Naive thymus-derived CD4-positive, alpha-beta T cell (primary cell): ENCODE data around the gene S100A16. TPM values are rescaled to one million over a fixed set of nuclear protein-coding genes. Genes with fewer than 3 reads are reported as not detected.
"Not testable (repeated sequence)": the region's sequence is repeated elsewhere in the genome, so short reads cannot be mapped to it uniquely, and the experiment has no call there.

Source experiments
- ATAC-seq: fragments of 150-1000 bp; cut with Tn5 transposase; 2 replicates; pipeline ENCODE4 v1.10.0; 2021; ENCODE audit warnings: mild to moderate bottlenecking, moderate library complexity
- CTCF ChIA-PET: fragments of 350-600 bp; sonication (Branson Sonifier 250); formaldehyde crosslinking; loops from one replicate; lab custom pipeline; 2021; ENCODE audit warnings: antibody characterized with exemption; lab: Charles Lee
- POLR2A ChIA-PET: fragments of 350-600 bp; sonication (Branson Sonifier 250); formaldehyde crosslinking; loops from one replicate; lab custom pipeline; 2021; ENCODE audit warnings: antibody characterized with exemption, inconsistent platforms; lab: Charles Lee
- DNase-seq, 9 donors: peaks; one replicate each; pipeline versions ENCODE4 v3.0.0 to v3.0.0-alpha.2; 2020 to 2022; ENCODE audit warnings: mixed read lengths in 1 of 9
- H3K27ac ChIP-seq: one replicate; pipeline ENCODE4 v1.7.0; 2013; ENCODE audit warnings: mild to moderate bottlenecking, low read depth, low read length, moderate library complexity
- H3K27me3 ChIP-seq, 2 donors: one replicate each; pipeline ENCODE4 v1.7.0; 2013; ENCODE audit warnings: low read length in 2 of 2, mild to moderate bottlenecking in 2 of 2, moderate library complexity in 2 of 2; ENCODE audit not compliant: control insufficient read depth in 2 of 2, insufficient read depth in 2 of 2
- H3K36me3 ChIP-seq, 3 experiments: 1 replicate in 2 of 3; 2 replicates in 1 of 3; pipeline ENCODE4 v1.7.0; 2013; ENCODE audit warnings: low read length in 3 of 3, mild to moderate bottlenecking in 3 of 3, moderate library complexity in 1 of 3; ENCODE audit not compliant: insufficient read depth in 3 of 3, control insufficient read depth in 2 of 3
- H3K4me1 ChIP-seq, 2 donors: one replicate each; pipeline ENCODE4 v1.7.0; 2013; ENCODE audit warnings: low read length in 2 of 2, mild to moderate bottlenecking in 2 of 2, moderate library complexity in 1 of 2; ENCODE audit not compliant: control insufficient read depth in 2 of 2, insufficient read depth in 2 of 2
- H3K4me3 ChIP-seq: 2 replicates; pipeline ENCODE4 v1.7.0; 2013; ENCODE audit warnings: mild to moderate bottlenecking, low read length
- H3K9me3 ChIP-seq, 3 experiments: 1 replicate in 2 of 3; 2 replicates in 1 of 3; pipeline ENCODE4 v1.7.0; 2013; ENCODE audit warnings: low read length in 3 of 3; ENCODE audit not compliant: control insufficient read depth in 2 of 3
- H3K27ac Mint-ChIP-seq, 9 donors: one replicate each; pipeline ENCODE4 v1.8.0; 2020 to 2022; ENCODE audit warnings: mixed read lengths in 9 of 9, mild to moderate bottlenecking in 8 of 9, moderate library complexity in 5 of 9, inconsistent platforms in 2 of 9
- H3K27me3 Mint-ChIP-seq, 5 donors: one replicate each; pipeline ENCODE4 v1.8.0; 2021 to 2022; ENCODE audit warnings: mixed read lengths in 5 of 5, mild to moderate bottlenecking in 1 of 5
- H3K36me3 Mint-ChIP-seq, 5 donors: one replicate each; pipeline ENCODE4 v1.8.0; 2020 to 2022; ENCODE audit warnings: mixed read lengths in 5 of 5, mild to moderate bottlenecking in 3 of 5, inconsistent platforms in 1 of 5
- H3K4me1 Mint-ChIP-seq, 7 donors: one replicate each; pipeline ENCODE4 v1.8.0; 2020 to 2022; ENCODE audit warnings: mixed read lengths in 7 of 7, mild to moderate bottlenecking in 3 of 7, inconsistent platforms in 1 of 7
- H3K4me3 Mint-ChIP-seq, 10 donors: one replicate each; pipeline ENCODE4 v1.8.0; 2020 to 2022; ENCODE audit warnings: mild to moderate bottlenecking in 10 of 10, mixed read lengths in 10 of 10, moderate library complexity in 6 of 10, inconsistent platforms in 2 of 10
- H3K9me3 Mint-ChIP-seq, 11 donors: one replicate each; pipeline ENCODE4 v1.8.0; 2020 to 2022; ENCODE audit warnings: mixed read lengths in 11 of 11, mild to moderate bottlenecking in 4 of 11, inconsistent platforms in 1 of 11, moderate library complexity in 1 of 11
- intact Hi-C, 2 donors: fragments of 100-400 bp; cut with micrococcal nuclease; formaldehyde crosslinking; loops; one replicate each; pipeline ENCODE4 v1.15.1; 2023
- polyA plus RNA-seq, 2 donors: library from polyadenylated mRNA; unstranded; fragments of 300-500 nt; fragmentation: Illumina TruSeq; gene quantifications; one replicate each; pipeline ENCODE4 v1.2.3, GENCODE V29; 2021
- total RNA-seq, 6 experiments: library from RNA in 5 of 6; stranded (reverse) in 5 of 6; gene quantifications; 1 replicate in 5 of 6; 2 replicates in 1 of 6; pipeline ENCODE4 v1.2.3 and lab custom pipeline; 2021 to 2026

S100A16 gene
- total and polyA plus RNA-seq, 7 experiments from 2014 or later = not detected

DNA sequence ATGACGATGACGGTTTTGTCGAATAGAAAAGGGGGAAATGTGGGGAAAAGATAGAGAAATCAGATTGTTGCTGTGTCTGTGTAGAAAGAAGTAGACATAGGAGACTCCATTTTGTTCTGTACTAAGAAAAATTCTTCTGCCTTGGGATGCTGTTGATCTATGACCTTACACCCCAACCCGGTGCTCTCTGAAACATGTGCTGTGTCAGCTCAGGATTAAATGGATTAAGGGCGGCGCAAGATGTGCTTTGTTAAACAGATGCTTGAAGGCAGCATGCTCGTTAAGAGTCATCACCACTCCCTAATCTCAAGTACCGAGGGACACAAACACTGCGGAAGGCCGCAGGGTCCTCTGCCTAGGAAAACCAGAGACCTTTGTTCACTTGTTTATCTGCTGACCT lies 37.4 kb downstream of the S100A16 start:
- H3K27ac Mint-ChIP-seq, H3K4me3 ChIP-seq, POLR2A ChIA-PET, H3K4me1 ChIP-seq, H3K36me3 Mint-ChIP-seq, H3K9me3 ChIP-seq, H3K9me3 Mint-ChIP-seq, ATAC-seq, H3K4me3 Mint-ChIP-seq, DNase-seq, H3K27me3 ChIP-seq, H3K36me3 ChIP-seq, H3K27ac ChIP-seq: not testable (repeated sequence)
- peaks cover 0 to 35% (median 28%) of the 10 kb centered on the region in 5 donors for H3K27me3 Mint-ChIP-seq
- CTCF ChIA-PET = interaction anchor here (0.9 kb wide), 1 partner anchor 10 kb away, joined by 3 read pairs; no protein-coding TSS in a partner anchor
- peaks cover 0 to 12% (median 0%) of the 10 kb centered on the region in 7 donors for H3K4me1 Mint-ChIP-seq
- intact Hi-C loops = loop anchor here in 1 of 2 donors (10.0 kb wide), 1 partner anchor 241 kb away; no protein-coding TSS in a partner anchor

DNA sequence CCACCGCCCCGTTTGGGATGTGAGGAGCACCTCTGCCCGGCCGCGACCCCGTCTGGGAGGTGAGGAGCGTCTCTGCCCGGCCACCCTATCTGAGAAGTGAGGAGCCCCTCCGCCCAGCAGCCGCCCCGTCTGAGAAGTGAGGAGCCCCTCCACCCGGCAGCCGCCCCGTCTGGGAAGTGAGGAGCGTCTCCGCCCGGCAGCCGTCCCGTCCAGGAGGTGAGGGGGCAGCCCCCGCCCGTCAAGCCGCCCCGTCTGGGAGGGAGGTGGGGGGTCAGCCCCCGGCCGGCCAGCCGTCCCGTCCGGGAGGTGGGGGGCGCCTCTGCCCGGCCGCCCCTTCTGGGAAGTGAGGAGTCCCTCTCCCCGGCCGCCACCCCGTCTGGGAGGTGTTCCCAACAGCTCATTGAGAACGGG lies 37.9 kb downstream of the S100A16 start:
- H3K4me3 Mint-ChIP-seq, DNase-seq, H3K27ac Mint-ChIP-seq, POLR2A ChIA-PET, H3K27me3 ChIP-seq, H3K9me3 ChIP-seq, H3K9me3 Mint-ChIP-seq, H3K36me3 Mint-ChIP-seq, ATAC-seq, H3K4me3 ChIP-seq, H3K36me3 ChIP-seq, H3K4me1 ChIP-seq, CTCF ChIA-PET, H3K27ac ChIP-seq: not testable (repeated sequence)
- intact Hi-C loops = loop anchor here in 1 of 2 donors (10.0 kb wide), 1 partner anchor 240 kb away; no protein-coding TSS in a partner anchor
- peaks cover 0 to 12% (median 0%) of the 10 kb centered on the region in 7 donors for H3K4me1 Mint-ChIP-seq
- peaks cover 0 to 35% (median 28%) of the 10 kb centered on the region in 5 donors for H3K27me3 Mint-ChIP-seq

DNA sequence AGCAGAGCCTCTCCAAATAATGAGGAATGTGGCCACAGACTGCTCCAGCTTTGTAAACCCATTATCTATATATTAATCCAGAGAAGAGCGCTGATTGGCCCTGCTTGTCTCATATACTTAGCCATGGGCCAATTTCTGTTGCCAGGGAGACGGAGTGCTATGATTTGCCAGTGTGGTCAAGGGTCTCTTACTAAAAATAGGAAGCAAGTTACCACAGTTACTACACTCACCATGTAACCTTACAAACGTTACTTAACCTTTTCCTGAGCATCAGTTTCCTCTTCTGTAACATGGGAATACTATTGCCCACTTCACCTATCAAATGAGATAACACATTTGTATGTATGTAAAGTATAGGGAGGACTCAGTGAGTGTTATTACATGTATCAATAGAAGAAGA lies 39.6 kb downstream of the S100A16 start:
- H3K27me3 ChIP-seq = no peaks in the 10 kb centered on the region
- no peak overlapping the region for H3K4me3 Mint-ChIP-seq
- no peak overlapping the region for H3K4me3 ChIP-seq
- ChIA-PET CTCF (interaction anchor here (1.5 to 7.0 kb wide), 4 partner anchors 40 to 413 kb away, joined by 3 to 139 read pairs (median 62); partner anchors contain the start of genes RAB13 and S100A6), POLR2A (interaction anchor here (0.8 to 1.7 kb wide), 3 partner anchors 29 to 41 kb away, joined by 3 to 6 read pairs (median 4); partner anchors contain the start of gene S100A6)
- H3K36me3 ChIP-seq = no peaks in the 10 kb centered on the region
- DNase-seq (no peak), ATAC-seq (no peak)
- peaks cover 4 to 18% (median 9%) of the 10 kb centered on the region in 7 donors for H3K4me1 Mint-ChIP-seq
- no peaks in the 10 kb centered on the region for H3K36me3 Mint-ChIP-seq
- H3K27ac ChIP-seq = no peak overlapping the region
- no peaks in the 10 kb centered on the region for H3K9me3 Mint-ChIP-seq
- H3K4me1 ChIP-seq = peaks cover 0 to 1% of the 10 kb centered on the region in 2 donors
- peaks cover 0 to 24% (median 17%) of the 10 kb centered on the region in 5 donors for H3K27me3 Mint-ChIP-seq
- H3K9me3 ChIP-seq = no peaks in the 10 kb centered on the region
- no peak overlapping the region for H3K27ac Mint-ChIP-seq
- intact Hi-C loops = loop anchor here in 1 of 2 donors (2.0 to 10.0 kb wide), 2 partner anchors 97 to 239 kb away; partner anchors contain the start of gene ILF2

DNA sequence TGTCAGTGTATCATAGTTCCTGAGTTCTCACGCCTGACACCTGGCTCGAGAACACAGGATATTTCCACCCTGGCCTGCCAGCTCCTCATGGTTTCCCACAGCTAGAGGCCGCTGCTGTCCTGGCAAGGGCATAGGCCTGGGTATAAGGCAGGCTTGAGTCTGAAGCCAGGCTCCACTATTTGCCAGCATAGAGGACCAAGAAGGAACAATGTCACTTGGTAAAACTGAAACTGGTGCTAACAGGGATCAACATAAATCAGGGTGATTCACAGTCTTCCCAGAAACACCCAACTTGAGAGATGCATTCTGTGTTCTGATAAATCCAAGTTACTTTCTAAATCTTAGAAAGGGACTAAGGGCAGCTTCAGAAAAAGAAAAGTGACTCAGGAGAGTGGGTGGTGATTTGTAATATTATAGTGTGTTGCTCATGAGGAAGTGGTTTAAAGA lies 40.3 kb downstream of the S100A16 start:
- Mint-ChIP-seq H3K9me3 (no peaks in the 10 kb centered on the region), H3K4me3 (no peak overlapping the region), H3K27me3 (peaks cover 0 to 16% (median 9%) of the 10 kb centered on the region in 5 donors), H3K4me1 (peaks cover 9 to 23% (median 16%) of the 10 kb centered on the region in 7 donors), H3K27ac (peak overlapping the region in 1 of 9 donors; percentile 56), H3K36me3 (no peaks in the 10 kb centered on the region)
- Histone ChIP-seq H3K9me3 (no peaks in the 10 kb centered on the region), H3K27ac (no peak overlapping the region), H3K27me3 (no peaks in the 10 kb centered on the region), H3K36me3 (no peaks in the 10 kb centered on the region), H3K4me1 (peaks cover 0 to 9% of the 10 kb centered on the region in 2 donors), H3K4me3 (no peak overlapping the region)
- ChIA-PET CTCF (interaction anchor here (1.1 to 7.0 kb wide), 5 partner anchors 39 to 414 kb away, joined by 3 to 139 read pairs (median 6); partner anchors contain the start of genes RAB13 and S100A6), POLR2A (interaction anchor here (0.8 to 1.7 kb wide), 3 partner anchors 29 to 40 kb away, joined by 3 to 6 read pairs (median 4); partner anchors contain the start of gene S100A6)
- intact Hi-C loops = loop anchor here (1.0 to 10.0 kb wide), 4 partner anchors 45 to 238 kb away; partner anchors contain the start of gene ILF2 (in 1 of the 2)
- DNase-seq (peak in 8 of 9 donors; percentile 24 to 51 (median 41)), ATAC-seq (peak; percentile 81)

DNA sequence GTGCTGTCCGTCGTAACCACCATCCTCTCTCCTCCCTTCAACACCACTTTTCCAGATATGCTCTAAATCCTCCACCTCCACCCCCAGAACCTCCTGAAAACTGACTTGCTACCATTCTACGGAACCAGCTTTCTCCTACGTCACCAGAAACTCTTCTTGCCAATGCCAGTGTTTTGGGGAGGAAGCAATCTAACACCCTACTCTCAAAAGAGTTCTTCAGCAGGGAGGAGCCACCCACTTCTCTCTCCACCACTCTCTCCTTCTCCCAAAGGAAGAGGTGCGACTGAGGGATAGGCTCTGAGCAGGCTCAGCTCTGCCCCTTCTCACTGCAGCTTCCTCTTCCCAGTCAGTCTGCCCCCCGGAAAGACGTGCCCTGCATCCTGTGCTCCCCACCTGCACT lies 41.2 kb downstream of the S100A16 start:
- Mint-ChIP-seq H3K4me1 (peaks cover 15 to 29% (median 22%) of the 10 kb centered on the region in 7 donors), H3K36me3 (no peaks in the 10 kb centered on the region), H3K27ac (no peak overlapping the region), H3K4me3 (no peak overlapping the region), H3K9me3 (no peaks in the 10 kb centered on the region), H3K27me3 (peaks cover 0 to 8% (median 1%) of the 10 kb centered on the region in 5 donors)
- intact Hi-C loops = loop anchor here (1.0 to 10.0 kb wide), 4 partner anchors 46 to 237 kb away; partner anchors contain the start of gene ILF2 (in 1 of the 2)
- Histone ChIP-seq H3K27me3 (no peaks in the 10 kb centered on the region), H3K9me3 (no peaks in the 10 kb centered on the region), H3K36me3 (no peaks in the 10 kb centered on the region), H3K27ac (no peak overlapping the region), H3K4me1 (peaks cover 3 to 9% of the 10 kb centered on the region in 2 donors), H3K4me3 (no peak overlapping the region)
- POLR2A ChIA-PET = interaction anchor here (1.5 to 1.7 kb wide), 2 partner anchors 36 to 39 kb away, joined by 4 to 6 read pairs; partner anchors contain the start of gene S100A6
- DNase-seq = no peak
- no peak for ATAC-seq
- CTCF ChIA-PET = interaction anchor here (0.7 to 7.0 kb wide), 5 partner anchors 38 to 415 kb away, joined by 3 to 139 read pairs (median 6); partner anchors contain the start of genes ILF2, RAB13 and S100A6

DNA sequence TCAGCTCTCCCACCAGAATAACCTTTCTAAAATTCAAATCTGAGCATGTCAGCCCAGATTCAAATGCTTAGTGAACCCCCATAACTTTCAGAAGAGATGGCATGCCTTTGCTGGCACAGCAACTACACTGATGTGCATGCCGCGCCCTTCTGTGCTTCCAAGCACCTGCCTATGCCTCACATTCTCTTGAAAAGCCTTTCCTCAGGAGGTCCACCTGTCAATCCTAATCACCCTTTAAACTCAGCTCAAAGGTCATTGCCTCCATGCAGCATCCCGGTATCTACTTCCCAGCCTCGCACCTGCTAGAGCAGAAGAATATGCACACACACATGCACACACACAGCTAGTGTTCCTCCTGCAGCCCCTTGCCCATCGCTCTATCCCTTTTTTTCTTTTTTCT lies 42.1 kb downstream of the S100A16 start:
- ATAC-seq (no peak), DNase-seq (no peak)
- H3K4me3 Mint-ChIP-seq = no peak overlapping the region
- no peaks in the 10 kb centered on the region for H3K27me3 ChIP-seq
- H3K27me3 Mint-ChIP-seq = peaks cover 0 to 8% (median 0%) of the 10 kb centered on the region in 5 donors
- H3K36me3 Mint-ChIP-seq = no peaks in the 10 kb centered on the region
- intact Hi-C loops = loop anchor here in 1 of 2 donors (10.0 kb wide), 1 partner anchor 236 kb away; no protein-coding TSS in a partner anchor
- no peak overlapping the region for H3K27ac ChIP-seq
- peaks cover 22 to 35% (median 29%) of the 10 kb centered on the region in 7 donors for H3K4me1 Mint-ChIP-seq
- no peaks in the 10 kb centered on the region for H3K9me3 ChIP-seq
- no peak overlapping the region for H3K27ac Mint-ChIP-seq
- no peak overlapping the region for H3K4me3 ChIP-seq
- ChIA-PET CTCF (interaction anchor here (0.9 to 7.0 kb wide), 3 partner anchors 14 to 61 kb away, joined by 3 to 139 read pairs (median 119); partner anchors contain the start of gene S100A6), POLR2A (interaction anchor here (1.3 to 3.7 kb wide), 2 partner anchors 37 to 58 kb away, joined by 3 to 58 read pairs; partner anchors contain the start of gene S100A6)
- H3K9me3 Mint-ChIP-seq = no peaks in the 10 kb centered on the region
- H3K4me1 ChIP-seq = peaks cover 11% of the 10 kb centered on the region in 2 donors
- no peaks in the 10 kb centered on the region for H3K36me3 ChIP-seq
